ENCODE measurements around the gene FAM13C.
"Not testable (repeated sequence)": the region's sequence is repeated elsewhere in the genome, so short reads cannot be mapped to it uniquely, and the experiment has no call there.

FAM13C gene

DNA sequence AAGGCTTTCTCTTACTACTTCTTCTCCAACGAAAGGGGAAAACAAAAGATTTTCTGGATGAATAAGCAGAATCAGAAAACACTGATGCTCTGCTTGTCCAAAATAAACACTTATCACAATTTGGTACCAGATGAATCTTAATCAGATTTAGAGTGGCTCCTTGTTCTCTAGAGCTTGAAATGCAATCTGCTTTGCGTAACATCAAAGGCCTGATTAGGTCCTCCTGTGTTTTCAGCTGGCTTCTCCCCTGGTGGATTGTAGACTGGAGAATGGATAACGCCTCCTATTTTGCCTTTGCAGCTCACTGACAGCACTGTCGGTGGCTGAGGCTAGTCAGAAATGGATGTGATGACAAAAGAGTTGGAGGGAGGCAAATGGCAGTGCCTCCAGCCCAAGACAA lies 91.2 kb downstream of the FAM13C start:
- DNase-seq: peak; percentile 9

DNA sequence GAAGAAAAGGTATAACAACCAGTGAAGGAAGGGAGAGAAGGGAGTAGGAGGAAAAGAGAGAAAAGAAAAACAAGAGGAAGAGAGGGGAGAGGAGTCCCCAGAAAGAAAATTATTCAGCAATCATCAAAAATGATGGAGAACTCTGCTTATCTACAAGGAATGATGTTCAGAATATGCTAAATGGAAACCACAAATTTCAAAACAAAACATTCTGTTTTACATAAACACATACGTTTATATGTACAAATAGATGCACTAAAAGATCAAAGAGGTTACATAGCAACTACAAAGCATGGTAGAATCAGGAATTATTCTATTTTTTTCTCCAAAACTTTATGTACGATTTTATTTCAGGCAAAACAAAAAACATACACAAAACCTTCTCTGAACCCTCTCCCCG lies 91.9 kb downstream of the FAM13C start:
- DNase-seq: no peak

DNA sequence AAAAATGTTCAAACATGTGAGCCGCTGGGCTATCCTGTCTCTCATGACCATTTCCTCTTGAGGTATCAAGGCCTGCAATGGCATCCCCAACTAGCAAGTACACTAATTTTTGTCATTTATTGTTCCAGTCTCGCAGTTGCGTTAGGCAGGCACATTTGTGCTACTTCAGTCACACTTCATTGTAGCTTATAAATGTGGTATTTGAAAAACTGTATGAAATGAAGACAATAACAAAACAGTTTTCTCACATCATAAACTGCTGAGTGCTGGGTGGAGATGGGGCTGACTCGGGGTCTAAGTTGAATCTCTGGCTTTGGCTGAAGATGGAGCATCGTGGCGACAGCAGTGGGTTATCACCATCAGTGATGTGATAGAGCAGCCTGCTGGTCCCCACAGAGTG lies 92.7 kb downstream of the FAM13C start:
- DNase-seq: no peak

DNA sequence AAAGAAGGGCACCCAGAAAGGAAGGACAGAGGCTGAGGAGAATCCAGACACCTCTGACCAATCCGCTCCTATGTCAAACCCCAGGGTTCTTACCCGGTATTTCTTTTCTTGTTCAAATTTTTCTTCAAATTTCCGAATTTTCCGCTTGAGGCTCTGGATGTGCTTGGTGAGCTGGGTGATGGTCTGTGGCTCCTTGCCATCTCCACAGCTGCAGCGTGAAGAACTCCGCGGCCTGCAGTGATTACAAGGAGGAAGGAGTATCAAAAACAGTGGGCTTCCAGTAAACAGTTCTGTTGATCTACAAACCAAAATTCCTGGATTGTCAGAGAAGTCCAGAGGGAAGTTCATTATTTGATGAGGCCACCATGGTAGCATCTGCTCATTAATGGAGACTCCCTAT lies 93.9 kb downstream of the FAM13C start:
- no peak for DNase-seq

DNA sequence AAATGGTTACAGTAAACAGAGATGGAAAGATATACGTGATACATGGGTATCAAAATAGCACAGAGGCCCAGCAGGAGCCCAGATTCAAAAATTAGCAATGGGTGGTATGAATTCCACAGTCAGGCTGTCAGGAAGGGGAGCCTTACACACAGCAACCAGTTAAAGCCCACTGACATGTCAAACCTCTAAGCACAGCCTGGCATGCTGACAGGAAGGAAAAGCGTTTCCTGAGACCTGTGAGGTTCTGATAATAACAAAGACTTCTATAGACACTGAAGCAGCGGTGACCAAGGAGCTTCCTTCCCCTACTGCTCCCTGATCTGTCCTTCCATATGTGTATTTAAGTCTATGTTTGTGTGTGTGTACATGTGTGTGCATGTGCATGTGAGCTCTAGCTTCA lies 96.0 kb downstream of the FAM13C start:
- no peak for DNase-seq

DNA sequence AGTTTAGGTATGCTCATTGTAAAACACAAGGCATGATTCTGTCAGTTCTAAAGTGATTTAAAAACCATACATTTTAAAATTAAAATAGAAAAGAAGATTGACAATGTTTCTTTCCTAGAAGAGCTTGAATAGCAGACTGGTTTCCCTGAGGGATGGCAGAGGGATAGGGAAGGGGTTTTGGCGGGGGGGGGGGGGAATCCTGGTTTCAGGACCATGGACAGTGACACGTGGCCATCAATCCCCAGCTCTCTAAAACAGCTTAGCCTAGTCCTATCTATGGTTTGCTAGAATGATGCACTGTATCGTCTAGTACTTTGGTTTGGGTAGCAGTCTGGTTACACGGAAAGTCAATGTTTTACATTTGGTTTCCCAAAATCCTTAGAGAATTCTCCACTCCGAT lies 97.2 kb downstream of the FAM13C start:
- DNase-seq: no peak

DNA sequence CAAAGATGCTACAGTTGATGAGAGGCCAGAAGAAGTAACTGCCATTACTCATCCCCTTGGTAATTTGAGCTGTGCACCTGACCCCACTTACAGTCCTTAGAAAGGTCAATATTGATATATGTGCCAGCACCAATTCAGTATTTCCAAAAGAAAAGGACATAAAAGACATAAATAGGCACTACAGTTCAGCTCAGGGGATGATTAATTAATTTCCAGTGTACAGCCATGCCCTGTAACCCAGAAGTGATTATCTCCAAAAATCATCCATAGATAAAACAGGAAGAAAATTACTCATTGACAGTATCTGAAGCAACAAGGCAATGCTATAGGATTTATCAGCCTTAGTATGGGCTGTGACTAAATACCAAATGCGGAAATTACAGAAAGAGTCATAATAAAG lies 103.5 kb downstream of the FAM13C start:
- DNase-seq: peak; percentile 70

DNA sequence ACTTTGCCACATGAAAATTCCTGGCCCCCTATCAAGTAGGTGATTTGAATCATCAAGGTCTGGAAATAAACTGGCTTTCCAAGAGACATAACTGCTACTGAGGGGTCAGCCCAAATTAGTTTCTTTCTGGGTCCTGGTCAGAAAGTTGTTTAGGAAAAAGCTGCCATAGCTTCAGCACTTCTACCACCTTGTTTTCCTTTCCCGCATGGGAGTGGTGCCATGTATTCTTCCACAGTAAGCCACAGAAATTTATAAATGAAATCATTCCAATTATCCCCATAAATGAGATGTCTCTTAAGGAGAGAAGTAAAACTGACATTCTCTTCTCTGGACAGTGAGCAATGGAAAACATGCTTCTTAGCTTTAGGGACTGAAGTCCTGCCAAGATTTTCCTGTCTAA lies 105.1 kb downstream of the FAM13C start:
- DNase-seq: no peak

DNA sequence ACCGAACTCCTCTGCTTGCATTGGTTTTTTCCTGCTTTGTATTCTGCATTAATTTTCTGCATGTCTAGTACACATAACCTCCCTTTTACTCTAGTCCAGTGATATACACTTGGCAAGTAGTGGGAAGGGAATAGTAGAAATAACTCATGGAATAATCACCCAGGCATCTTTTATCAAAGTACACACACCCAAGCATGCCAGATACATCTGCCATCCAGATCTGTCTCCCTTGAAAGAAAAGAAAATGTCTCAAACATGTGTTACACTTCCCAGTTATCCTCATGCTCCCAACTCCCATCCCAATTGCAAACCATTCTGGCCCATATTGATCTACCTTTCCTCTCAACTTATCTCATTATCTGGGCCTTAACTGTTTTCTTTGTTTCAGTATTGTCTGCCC lies 106.9 kb downstream of the FAM13C start:
- no peak for DNase-seq

DNA sequence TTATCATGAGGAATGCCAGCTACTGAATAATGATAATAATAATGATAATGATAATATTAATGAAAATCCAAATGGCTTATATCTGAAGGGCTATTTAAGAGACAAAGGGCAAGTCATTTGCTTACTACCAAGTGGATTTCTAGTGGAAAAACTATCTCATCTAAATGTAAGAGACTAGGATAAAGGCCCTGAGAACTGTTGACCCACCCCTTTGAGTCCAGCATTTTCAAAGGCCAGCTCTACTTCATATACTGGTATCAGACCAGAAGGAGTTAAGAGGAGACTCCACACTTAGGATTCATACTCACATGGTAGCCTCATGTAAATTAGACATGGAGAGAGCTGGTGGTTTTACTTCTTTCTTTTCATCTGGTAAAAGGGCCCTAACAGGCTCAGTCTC lies 109.9 kb downstream of the FAM13C start:
- DNase-seq: no peak

DNA sequence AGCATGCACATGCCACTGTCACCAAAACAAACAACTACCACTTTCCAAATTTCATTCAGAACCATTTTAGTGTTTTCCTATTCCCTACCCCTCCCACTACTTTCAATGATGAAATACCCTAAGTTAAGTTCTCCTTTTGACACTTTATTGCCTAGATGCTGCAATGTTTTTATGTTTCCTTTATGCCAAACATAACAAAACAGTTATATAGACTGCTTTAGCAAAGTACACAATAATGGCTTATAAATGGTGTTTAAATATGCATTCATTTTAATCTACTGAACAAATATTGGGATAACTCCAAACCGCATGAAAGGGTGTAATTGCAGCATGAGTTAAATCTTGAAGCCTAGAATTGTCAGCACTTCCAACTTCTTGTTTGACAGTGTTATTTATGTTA lies 116.7 kb downstream of the FAM13C start:
- peak; percentile 66 for DNase-seq

DNA sequence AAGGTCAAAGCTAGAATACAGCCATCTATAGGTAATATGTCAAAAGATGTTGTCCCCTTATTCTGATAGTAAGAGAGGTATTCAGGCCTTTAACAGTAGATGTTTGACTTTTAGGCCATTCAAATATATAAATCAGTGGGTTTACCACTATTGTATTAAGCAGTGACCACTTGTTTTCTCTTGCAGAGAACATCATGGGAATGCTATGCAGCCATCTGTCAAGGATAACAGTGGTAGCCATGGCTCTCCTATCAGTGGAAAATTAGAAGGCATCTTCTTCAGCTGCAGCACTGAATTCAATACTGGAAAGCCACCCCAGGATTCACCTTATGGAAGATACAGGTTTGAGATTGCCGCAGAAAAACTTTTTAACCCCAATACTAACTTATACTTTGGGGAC lies 117.5 kb downstream of the FAM13C start:
- DNase-seq: no peak

DNA sequence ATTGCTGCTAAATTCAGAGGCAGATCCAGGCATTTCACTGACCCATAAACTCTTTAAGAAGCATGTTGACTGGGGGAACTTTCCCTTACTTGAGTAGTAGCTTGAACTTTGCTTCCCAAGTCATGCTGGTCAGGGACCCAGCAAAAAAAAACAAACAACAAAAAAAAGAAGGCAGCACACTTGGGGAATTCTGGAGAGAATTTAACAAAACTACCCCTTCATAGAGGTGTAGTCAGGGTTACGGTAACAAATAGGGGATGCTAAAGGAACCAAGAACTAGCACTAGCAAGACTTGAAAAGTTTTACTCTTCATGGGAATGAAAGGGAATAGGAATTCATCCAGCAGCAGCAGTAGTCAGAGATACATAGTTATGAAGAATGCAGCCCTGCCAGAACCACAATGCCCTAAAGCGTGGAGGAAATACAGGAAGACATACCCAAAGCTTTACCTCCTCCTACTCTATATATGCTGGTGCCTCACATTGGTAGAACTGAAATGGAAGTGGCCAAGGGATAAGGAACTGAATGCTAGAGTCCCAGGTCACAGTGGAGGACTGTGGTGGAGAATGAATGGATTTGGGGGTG lies 118.6 kb downstream of the FAM13C start:
- DNase-seq: no peak

DNA sequence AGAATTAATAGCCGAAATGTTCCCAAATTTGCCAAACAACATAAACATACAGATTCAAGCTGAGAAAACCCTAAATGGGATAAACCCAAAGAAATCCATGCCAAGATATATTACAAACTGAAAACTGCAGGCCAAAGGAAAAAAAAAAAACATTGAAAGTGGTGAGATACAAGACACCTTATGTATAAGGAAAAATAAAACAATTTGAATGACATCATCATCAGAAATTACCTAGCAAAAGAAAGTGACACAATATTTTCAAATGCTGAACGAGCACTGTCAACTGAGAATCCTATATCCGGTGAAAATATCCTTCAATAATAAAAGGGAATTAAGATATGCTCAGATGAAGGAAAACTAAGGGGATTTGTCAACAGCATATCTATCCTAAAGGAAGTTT lies 119.4 kb downstream of the FAM13C start:
- no peak for DNase-seq

DNA sequence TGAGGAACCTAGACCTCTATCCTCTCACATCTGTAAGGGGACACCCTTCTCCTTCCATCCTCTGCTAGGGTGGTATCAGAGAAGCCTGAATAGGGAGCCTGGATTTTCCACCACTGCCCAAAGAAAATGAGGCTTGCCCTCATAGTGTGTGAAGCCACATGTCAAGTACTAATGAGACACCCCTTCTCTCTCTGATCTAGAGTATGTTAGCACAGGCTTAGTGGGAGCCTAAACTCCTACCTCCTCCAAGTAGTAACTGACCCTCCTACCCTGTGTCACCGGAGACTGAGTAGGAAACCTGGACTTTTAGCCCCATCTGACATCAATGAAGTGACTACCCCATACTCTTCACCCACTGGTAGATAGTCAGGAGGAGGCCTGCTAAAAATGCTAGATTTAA lies 120.3 kb downstream of the FAM13C start:
- DNase-seq: no peak

DNA sequence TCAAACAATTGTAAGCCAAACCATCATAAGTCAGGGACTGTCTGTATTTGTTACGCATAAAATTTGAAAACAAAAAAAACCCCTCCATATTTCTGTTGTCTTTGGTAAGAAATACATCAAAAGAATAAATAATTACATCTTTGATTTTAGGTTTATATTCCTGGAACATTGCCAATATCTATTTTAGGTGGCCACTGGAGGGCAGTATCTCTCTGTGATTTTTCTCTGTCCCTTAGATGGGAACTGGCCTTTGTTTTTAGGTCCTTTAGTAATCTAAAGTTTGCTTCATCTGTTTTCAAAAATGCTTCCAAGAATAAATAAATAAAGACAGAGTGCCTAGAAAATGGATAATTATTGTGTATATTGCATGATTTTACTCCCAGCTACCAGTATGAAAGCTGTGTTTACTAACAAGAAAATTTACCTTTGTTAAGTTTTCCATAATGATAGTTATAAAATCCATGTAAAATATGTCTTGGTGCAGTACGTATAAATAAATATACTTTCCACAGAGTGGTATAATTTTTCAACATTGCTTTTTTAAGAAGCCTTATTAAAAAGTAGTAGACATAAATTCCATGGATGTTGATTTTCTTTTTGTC lies 121.7 kb downstream of the FAM13C start:
- peak; percentile 37 for DNase-seq

DNA sequence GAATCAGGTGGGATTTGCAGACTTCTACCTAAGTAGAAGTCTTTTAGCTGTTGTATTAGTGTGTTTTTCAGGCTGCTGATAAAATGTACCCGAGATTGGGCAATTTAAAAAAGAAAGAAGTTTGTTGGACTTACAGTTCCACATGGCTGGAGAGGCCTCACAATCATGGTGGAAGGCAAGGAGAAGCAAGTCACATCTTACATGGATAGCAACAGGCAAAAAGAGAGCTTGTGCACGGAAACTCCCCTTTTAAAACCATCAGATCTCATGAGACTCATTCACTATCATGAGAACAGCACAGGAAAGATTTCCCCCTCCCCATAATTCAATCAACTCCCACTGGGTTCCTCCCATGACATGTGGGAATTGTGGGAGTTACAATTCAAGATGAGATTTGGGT lies 123.2 kb downstream of the FAM13C start:
- not testable (repeated sequence) for DNase-seq

DNA sequence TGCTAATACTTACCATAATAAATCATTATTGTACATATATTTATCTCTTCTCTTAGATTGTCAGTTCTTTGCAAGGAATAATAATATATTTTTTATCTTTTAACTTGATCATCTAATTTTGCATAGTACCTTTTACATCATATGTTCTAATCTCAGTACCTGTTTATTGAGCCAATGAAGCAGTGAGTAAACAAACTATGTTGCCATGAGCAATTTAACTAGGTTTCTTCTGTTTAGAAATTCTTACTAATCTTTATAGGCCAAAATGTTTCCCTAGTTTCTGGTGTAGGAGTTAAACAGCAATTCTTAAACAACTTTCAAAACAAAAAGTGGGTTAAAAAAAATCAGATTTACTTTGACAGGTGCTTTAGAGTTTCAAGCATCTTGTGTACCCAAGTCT lies 124.6 kb downstream of the FAM13C start:
- no peak for DNase-seq

DNA sequence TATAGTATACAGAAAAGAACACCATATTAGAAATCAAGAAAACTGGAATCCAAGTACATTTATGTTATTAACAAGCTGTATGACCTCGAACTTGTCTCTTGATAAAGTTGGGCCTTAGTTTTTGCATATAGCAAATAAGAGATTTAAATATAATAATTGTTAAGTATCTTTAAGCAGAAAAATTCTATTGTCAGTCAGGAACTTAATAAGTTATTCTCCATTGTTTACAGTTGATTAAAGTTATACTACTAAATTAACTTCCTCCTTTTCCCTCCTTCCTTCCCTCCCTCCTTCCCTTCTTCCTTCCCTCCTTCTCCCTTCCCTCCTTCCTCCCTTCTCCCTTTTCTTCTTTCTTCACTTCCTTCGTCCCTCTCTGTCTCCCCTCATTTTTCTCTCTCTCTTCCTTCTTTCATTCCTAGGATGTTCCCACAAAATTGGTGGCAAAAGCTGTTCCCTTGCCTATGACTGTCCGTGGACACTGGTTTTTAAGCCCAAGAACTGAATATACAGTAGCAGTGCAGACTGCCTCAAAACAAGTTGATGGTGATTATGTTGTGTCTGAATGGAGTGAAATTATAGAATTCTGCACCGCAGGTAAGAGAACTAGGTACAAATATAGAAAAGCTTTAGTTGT lies 126.2 kb downstream of the FAM13C start:
- DNase-seq: no peak

DNA sequence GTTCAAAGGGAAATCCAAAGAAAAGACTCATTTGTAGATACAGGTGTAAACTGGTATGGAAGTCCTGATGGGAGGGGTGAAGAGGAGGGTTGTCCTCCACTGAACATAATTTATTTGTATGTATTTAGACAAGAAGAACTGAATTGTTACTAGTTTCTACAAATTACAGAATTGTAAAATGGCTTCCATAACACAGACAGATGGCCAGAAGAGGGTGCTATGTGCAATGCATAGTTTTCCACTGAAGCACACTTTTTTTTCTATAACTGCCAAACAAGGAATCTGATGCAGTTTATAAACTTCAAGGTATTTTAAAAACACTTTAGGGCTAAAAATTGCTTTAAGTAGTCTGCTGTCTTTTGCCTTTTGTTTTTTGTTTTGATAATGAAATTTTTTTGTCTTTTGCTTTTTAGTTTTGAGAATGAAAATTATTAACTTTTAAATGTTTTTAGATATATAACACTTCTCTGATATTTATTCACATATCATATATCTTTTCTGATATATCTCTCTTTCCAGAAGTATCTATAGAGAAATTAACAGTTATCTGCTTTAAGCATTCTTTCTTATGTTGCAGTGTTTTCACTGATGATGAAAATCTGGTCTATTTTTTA lies 127.4 kb downstream of the FAM13C start:
- peak; percentile 46 for DNase-seq

DNA sequence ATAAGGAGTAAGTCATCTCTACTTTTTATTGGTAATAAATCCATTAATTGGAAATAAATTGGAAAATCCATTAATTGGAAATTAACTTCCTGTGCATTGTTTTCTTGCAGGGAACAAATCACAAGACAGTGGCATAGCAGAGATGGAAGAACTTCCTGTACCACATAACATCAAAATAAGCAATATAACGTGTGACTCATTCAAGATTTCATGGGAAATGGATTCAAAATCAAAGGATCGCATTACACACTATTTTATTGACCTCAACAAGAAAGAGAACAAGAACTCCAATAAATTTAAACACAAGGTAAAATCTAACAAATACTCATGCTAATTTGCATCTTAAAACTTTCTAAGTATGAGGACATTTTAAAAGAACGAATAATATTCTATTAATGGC lies 128.2 kb downstream of the FAM13C start:
- DNase-seq: no peak

DNA sequence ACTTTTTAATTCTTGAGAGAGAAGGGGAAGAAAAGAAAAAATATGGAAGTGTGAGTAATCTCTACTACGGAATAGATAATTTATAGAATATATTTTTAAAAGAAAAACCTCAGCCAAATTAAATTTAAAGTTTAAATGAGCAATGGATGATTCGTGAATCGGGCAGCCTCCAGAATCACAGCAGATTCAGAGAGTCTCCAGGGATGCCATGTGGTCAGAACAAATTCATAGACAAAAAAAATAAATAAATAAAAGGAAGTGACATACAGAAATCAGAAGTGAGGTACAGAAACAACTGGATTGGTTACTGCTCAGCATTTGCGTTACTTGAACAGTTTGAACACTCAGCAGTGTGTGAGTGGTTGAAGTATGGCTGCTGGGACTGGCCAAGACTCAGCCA lies 132.9 kb downstream of the FAM13C start:
- no peak for DNase-seq

DNA sequence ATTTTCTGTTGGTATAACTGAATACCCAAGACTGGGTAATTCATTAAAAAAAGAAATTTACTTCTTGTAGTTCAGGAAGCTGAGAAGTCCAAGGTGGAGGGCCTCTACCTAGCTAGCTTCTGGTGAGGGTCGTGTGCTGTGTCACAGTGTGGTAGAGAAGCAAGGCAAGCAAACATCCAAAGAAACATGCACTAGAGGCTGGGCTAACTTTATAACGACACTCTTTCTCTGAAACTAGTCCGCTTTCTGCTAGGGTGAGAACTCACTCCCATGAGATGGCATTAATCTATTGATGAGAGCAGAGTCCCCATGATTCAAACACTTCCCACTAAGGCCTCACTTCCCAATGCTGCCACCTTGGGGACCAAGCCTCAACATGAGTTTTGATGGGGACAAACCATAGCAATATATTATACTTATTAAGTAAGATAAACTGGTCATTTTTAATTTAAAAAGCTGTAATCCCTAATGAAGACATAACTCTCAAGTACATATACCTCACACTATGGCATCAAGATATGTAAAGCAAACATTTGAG lies 135.1 kb downstream of the FAM13C start:
- DNase-seq: peak; percentile 44

DNA sequence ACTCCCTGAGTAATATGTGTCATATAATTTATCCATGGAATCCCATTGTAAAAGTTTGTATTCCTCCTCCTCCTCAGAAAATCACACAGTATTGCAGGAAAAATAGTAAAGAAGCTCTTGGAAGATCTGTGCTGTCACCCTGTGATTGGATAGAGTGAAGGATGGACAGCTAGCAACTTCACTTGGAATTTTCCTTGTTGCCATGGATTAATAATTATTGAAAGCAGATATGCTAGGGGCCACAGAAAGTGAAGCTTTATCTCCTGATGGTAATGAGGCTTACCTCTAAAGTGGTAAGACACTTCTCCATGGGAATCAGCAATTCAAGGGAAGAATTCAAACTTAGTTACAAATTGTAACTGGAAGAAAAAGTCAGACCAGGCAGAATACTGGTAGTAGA lies 137.1 kb downstream of the FAM13C start:
- DNase-seq: no peak
